K562 (cell line): ENCODE data around the gene RUVBL1.

Source experiments
- ATF1 ChIP-seq, 2 experiments: fragments of 450-650 bp in 1 of 2; IDR thresholded peaks; 2 replicates each; pipeline ENCODE4 v1.6.1; 2016; ENCODE audit warnings: missing compliant biosample characterization in 1 of 2, missing genetic modification characterization in 1 of 2
- CBX3 ChIP-seq, 2 experiments: IDR thresholded peaks; 1 replicate in 1 of 2; 2 replicates in 1 of 2; pipeline ENCODE4 v1.6.1; 2012; ENCODE audit warnings: inconsistent platforms in 2 of 2, low read length in 2 of 2, borderline replicate concordance in 1 of 2, control low read depth in 1 of 2
- CHD2 ChIP-seq: IDR thresholded peaks from 2 replicates; pipeline ENCODE4 v1.6.1; 2011; ENCODE audit warnings: low read depth, low read length
- POLR2AphosphoS2 ChIP-seq: IDR thresholded peaks from 2 replicates; pipeline ENCODE4 v1.6.1; 2012; ENCODE audit warnings: low read length, improper control_type of control experiment
- POLR2AphosphoS5 ChIP-seq: IDR thresholded peaks from 2 replicates; pipeline ENCODE4 v1.6.1; 2011; ENCODE audit warnings: mild to moderate bottlenecking, low read depth, low read length, moderate library complexity; ENCODE audit not compliant: control insufficient read depth, insufficient read depth
- POU5F1 ChIP-seq: fragments of 150-350 bp; IDR thresholded peaks from 2 replicates; pipeline ENCODE4 v1.6.1; 2014; ENCODE audit warnings: borderline replicate concordance, low read length, low read depth, mild to moderate bottlenecking; ENCODE audit not compliant: partially characterized antibody
- RBBP5 ChIP-seq: fragments of 200-600 bp; sonication (generic); IDR thresholded peaks from 2 replicates; pipeline ENCODE4 v1.6.1; 2012; ENCODE audit warnings: borderline replicate concordance, mild to moderate bottlenecking, low read length, control low read depth, inconsistent platforms; ENCODE audit not compliant: insufficient read depth, poor library complexity, severe bottlenecking
- RUNX1 ChIP-seq: sonication (generic); IDR thresholded peaks from 2 replicates; pipeline ENCODE4 v1.6.1; 2016; ENCODE audit warnings: antibody characterized with exemption, low read depth
- SPI1 ChIP-seq: IDR thresholded peaks from 2 replicates; pipeline ENCODE4 v1.6.1; 2011; ENCODE audit warnings: low read depth, low read length, control low read depth, borderline replicate concordance
- STAG1 ChIP-seq: sonication (generic); formaldehyde crosslinking; IDR thresholded peaks from 2 replicates; pipeline ENCODE4 v1.5.0; 2020; ENCODE audit warnings: missing genetic modification reagents, borderline replicate concordance
- TGIF2 ChIP-seq: sonication (generic); formaldehyde crosslinking; IDR thresholded peaks from 2 replicates; pipeline ENCODE4 v1.8.1; 2022; ENCODE audit warnings: mild to moderate bottlenecking, missing genetic modification reagents, moderate library complexity
- ZNF695 ChIP-seq: fragments of 450-650 bp; formaldehyde crosslinking; IDR thresholded peaks from 2 replicates; pipeline ENCODE4 v1.4.0; 2020; ENCODE audit warnings: mild to moderate bottlenecking, moderate library complexity
- ZNF830 ChIP-seq: fragments of 250-450 bp; sonication (Bioruptor Pico); IDR thresholded peaks from 2 replicates; pipeline ENCODE4 v1.5.0; 2021; ENCODE audit warnings: mild to moderate bottlenecking
- TF ChIP-seq, protein P1 (sequence below), 3 experiments: IDR thresholded peaks in 2 of 3; conservative IDR thresholded peaks in 1 of 3; 2 replicates each; pipeline ENCODE4 v1.5.1; 2011 to 2012; ENCODE audit warnings: low read length in 3 of 3, mild to moderate bottlenecking in 3 of 3, control low read depth in 2 of 3, improper control_type of control experiment in 1 of 3, inconsistent platforms in 1 of 3, low read depth in 1 of 3, mixed read lengths in 1 of 3, moderate library complexity in 1 of 3; ENCODE audit not compliant: insufficient read depth in 2 of 3

DNA sequence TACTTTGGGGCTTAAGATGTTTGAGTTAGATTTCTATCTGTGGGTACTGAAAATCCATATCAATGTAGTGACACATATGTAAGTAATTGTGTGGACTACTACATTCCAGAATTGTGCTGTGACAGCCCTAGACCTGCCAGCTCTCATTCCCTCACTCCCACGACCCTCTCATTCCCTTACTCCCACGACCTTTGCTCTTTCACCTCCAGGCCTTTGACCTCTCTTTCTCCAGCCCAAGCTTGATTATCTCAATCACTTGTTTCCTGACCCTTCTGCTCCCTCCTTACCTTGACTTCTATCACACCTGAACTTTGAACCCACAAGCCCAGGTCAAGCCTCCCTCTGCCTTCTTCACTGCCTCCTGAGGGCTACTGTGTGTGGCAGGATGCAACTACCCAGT, 3.6 kb upstream of the RUVBL1 start:
- TF ChIP-seq ATF1 (CRISPR knock-in tag; IDR thresholded peaks at IDR 0.05) = no peak
- no peak for TF ChIP-seq ATF1 (tag; IDR thresholded peaks at IDR 0.05)
- TF ChIP-seq CHD2 = no peak
- TF ChIP-seq ZNF830 = no peak
- TF ChIP-seq RBBP5 = no peak
- no peak for TF ChIP-seq POU5F1
- TF ChIP-seq CBX3 (IDR thresholded peaks at IDR 0.05; ENCODE audit: borderline replicate concordance in 1 of 2, low read length in 2 of 2) = no peak
- TF ChIP-seq POLR2AphosphoS2 = no peak
- TF ChIP-seq, protein P1, sequence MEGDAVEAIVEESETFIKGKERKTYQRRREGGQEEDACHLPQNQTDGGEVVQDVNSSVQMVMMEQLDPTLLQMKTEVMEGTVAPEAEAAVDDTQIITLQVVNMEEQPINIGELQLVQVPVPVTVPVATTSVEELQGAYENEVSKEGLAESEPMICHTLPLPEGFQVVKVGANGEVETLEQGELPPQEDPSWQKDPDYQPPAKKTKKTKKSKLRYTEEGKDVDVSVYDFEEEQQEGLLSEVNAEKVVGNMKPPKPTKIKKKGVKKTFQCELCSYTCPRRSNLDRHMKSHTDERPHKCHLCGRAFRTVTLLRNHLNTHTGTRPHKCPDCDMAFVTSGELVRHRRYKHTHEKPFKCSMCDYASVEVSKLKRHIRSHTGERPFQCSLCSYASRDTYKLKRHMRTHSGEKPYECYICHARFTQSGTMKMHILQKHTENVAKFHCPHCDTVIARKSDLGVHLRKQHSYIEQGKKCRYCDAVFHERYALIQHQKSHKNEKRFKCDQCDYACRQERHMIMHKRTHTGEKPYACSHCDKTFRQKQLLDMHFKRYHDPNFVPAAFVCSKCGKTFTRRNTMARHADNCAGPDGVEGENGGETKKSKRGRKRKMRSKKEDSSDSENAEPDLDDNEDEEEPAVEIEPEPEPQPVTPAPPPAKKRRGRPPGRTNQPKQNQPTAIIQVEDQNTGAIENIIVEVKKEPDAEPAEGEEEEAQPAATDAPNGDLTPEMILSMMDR (IDR thresholded peaks at IDR 0.05 in 2 of 3, conservative IDR thresholded peaks at IDR 0.05 in 1 of 3; ENCODE audit: insufficient read depth in 2 of 3, low read depth in 1 of 3, low read length in 3 of 3) = no peak
- no peak for TF ChIP-seq POLR2AphosphoS5
- TF ChIP-seq RUNX1 = no peak
- no peak for TF ChIP-seq ZNF695 (CRISPR knock-in tag)
- TF ChIP-seq SPI1 = no peak
- TF ChIP-seq TGIF2 (CRISPR knock-in tag) = no peak
- no peak for TF ChIP-seq STAG1 (CRISPR knock-in tag)
